ELF-1 (cell line): ENCODE measurements around the gene PLIN5.

Experiments
- DNase-seq: peaks from one replicate; pipeline ENCODE4 v3.0.0-alpha.2; 2016; ENCODE audit warnings: low read depth, low spot score

PLIN5 gene

GRCh38 chr19:4504891-4505569 lies 30.0 kb downstream of the PLIN5 start:
- no peak for DNase-seq

GRCh38 chr19:4504297-4504701 lies 30.7 kb downstream of the PLIN5 start:
- DNase-seq, result no peak

- no peak for DNase-seq
These were observed 31.2 kb downstream of the PLIN5 start for GRCh38 chr19:4503825-4504170.

- DNase-seq, result no peak
These were observed 31.7 kb downstream of the PLIN5 start for GRCh38 chr19:4503132-4503824.

- no peak for DNase-seq
These were observed 32.5 kb downstream of the PLIN5 start for GRCh38 chr19:4502282-4503131.

- DNase-seq, result no peak
These were observed 33.3 kb downstream of the PLIN5 start for GRCh38 chr19:4501691-4502090.

- DNase-seq, result no peak
These were observed 34.0 kb downstream of the PLIN5 start for GRCh38 chr19:4500841-4501591.

GRCh38 chr19:4499855-4500254 lies 35.2 kb downstream of the PLIN5 start:
- no peak for DNase-seq

GRCh38 chr19:4499318-4499717 lies 35.7 kb downstream of the PLIN5 start:
- no peak for DNase-seq

- DNase-seq, result no peak
These were observed 36.3 kb downstream of the PLIN5 start for GRCh38 chr19:4498694-4499093.

- no peak for DNase-seq
These were observed 37.1 kb downstream of the PLIN5 start for GRCh38 chr19:4497770-4498389.

- DNase-seq, result no peak
These were observed 38.7 kb downstream of the PLIN5 start for GRCh38 chr19:4496304-4496703.

GRCh38 chr19:4495471-4495870 lies 39.6 kb downstream of the PLIN5 start:
- DNase-seq, result no peak

GRCh38 chr19:4494691-4495064 lies 40.3 kb downstream of the PLIN5 start:
- no peak for DNase-seq

GRCh38 chr19:4493929-4494690 lies 40.9 kb downstream of the PLIN5 start:
- DNase-seq, result no peak

GRCh38 chr19:4493104-4493928 lies 41.7 kb downstream of the PLIN5 start:
- DNase-seq, result no peak

- no peak for DNase-seq
These were observed 42.5 kb downstream of the PLIN5 start for GRCh38 chr19:4492337-4493103.

- no peak for DNase-seq
These were observed 43.6 kb downstream of the PLIN5 start for GRCh38 chr19:4491446-4491845.

- no peak for DNase-seq
These were observed 46.5 kb downstream of the PLIN5 start for GRCh38 chr19:4488496-4488895.
